Measurements from ENCODE around the gene ADGRL2. TPM values are rescaled to one million over a fixed set of nuclear protein-coding genes. Genes with fewer than 3 reads are reported as not detected.

ADGRL2 gene
- total and polyA plus RNA-seq, 2 experiments from 2014 or later = 38.2 to 90.3 TPM

GRCh38 chr1:81851217-81851616 lies 50.5 kb downstream of the ADGRL2 start:
- Histone ChIP-seq H2AFZ (no peak overlapping the region), H3K9me2 (ENCODE audit: insufficient read depth) (no peaks in the 10 kb centered on the region), H3K36me3 (ENCODE audit: insufficient read depth) (no peaks in the 10 kb centered on the region), H3K4me3 (no peak overlapping the region), H3F3A (replicated peaks; ENCODE audit: low read depth) (no peaks in the 10 kb centered on the region), H3K4me1 (ENCODE audit: insufficient read depth) (peaks cover 38% of the 10 kb centered on the region), H3K79me2 (replicated peaks; ENCODE audit: insufficient read depth) (peaks cover 85% of the 10 kb centered on the region), H3K4me2 (no peak overlapping the region), H3K27ac (ENCODE audit: low read depth) (no peak overlapping the region), H3K27me3 (ENCODE audit: insufficient read depth) (no peaks in the 10 kb centered on the region), H4K20me1 (replicated peaks; ENCODE audit: insufficient read depth) (no peaks in the 10 kb centered on the region)
- H3K36me3 Mint-ChIP-seq (ENCODE audit: low read depth) = no peaks in the 10 kb centered on the region
- TF ChIP-seq, protein P1, sequence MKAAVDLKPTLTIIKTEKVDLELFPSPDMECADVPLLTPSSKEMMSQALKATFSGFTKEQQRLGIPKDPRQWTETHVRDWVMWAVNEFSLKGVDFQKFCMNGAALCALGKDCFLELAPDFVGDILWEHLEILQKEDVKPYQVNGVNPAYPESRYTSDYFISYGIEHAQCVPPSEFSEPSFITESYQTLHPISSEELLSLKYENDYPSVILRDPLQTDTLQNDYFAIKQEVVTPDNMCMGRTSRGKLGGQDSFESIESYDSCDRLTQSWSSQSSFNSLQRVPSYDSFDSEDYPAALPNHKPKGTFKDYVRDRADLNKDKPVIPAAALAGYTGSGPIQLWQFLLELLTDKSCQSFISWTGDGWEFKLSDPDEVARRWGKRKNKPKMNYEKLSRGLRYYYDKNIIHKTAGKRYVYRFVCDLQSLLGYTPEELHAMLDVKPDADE (IDR thresholded peaks at IDR 0.05) = no peak
- TF ChIP-seq EZH2 (IDR thresholded peaks at IDR 0.05; ENCODE audit: low read depth, unreplicated experiment) (no peak), ZNF331 (CRISPR knock-in tag; IDR thresholded peaks at IDR 0.05; ENCODE audit: low read depth) (no peak), CREB1 (CRISPR knock-in tag; IDR thresholded peaks at IDR 0.05; ENCODE audit: low read depth) (no peak), STAT1 (IDR thresholded peaks at IDR 0.05; ENCODE audit: unreplicated experiment) (no peak), NANOG (IDR thresholded peaks at IDR 0.05; ENCODE audit: borderline replicate concordance) (no peak)
- TF ChIP-seq, protein P2, sequence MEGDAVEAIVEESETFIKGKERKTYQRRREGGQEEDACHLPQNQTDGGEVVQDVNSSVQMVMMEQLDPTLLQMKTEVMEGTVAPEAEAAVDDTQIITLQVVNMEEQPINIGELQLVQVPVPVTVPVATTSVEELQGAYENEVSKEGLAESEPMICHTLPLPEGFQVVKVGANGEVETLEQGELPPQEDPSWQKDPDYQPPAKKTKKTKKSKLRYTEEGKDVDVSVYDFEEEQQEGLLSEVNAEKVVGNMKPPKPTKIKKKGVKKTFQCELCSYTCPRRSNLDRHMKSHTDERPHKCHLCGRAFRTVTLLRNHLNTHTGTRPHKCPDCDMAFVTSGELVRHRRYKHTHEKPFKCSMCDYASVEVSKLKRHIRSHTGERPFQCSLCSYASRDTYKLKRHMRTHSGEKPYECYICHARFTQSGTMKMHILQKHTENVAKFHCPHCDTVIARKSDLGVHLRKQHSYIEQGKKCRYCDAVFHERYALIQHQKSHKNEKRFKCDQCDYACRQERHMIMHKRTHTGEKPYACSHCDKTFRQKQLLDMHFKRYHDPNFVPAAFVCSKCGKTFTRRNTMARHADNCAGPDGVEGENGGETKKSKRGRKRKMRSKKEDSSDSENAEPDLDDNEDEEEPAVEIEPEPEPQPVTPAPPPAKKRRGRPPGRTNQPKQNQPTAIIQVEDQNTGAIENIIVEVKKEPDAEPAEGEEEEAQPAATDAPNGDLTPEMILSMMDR (conservative IDR thresholded peaks at IDR 0.05; ENCODE audit: low read depth in 2 of 2) = no peak
- TF ChIP-seq, protein P3, sequence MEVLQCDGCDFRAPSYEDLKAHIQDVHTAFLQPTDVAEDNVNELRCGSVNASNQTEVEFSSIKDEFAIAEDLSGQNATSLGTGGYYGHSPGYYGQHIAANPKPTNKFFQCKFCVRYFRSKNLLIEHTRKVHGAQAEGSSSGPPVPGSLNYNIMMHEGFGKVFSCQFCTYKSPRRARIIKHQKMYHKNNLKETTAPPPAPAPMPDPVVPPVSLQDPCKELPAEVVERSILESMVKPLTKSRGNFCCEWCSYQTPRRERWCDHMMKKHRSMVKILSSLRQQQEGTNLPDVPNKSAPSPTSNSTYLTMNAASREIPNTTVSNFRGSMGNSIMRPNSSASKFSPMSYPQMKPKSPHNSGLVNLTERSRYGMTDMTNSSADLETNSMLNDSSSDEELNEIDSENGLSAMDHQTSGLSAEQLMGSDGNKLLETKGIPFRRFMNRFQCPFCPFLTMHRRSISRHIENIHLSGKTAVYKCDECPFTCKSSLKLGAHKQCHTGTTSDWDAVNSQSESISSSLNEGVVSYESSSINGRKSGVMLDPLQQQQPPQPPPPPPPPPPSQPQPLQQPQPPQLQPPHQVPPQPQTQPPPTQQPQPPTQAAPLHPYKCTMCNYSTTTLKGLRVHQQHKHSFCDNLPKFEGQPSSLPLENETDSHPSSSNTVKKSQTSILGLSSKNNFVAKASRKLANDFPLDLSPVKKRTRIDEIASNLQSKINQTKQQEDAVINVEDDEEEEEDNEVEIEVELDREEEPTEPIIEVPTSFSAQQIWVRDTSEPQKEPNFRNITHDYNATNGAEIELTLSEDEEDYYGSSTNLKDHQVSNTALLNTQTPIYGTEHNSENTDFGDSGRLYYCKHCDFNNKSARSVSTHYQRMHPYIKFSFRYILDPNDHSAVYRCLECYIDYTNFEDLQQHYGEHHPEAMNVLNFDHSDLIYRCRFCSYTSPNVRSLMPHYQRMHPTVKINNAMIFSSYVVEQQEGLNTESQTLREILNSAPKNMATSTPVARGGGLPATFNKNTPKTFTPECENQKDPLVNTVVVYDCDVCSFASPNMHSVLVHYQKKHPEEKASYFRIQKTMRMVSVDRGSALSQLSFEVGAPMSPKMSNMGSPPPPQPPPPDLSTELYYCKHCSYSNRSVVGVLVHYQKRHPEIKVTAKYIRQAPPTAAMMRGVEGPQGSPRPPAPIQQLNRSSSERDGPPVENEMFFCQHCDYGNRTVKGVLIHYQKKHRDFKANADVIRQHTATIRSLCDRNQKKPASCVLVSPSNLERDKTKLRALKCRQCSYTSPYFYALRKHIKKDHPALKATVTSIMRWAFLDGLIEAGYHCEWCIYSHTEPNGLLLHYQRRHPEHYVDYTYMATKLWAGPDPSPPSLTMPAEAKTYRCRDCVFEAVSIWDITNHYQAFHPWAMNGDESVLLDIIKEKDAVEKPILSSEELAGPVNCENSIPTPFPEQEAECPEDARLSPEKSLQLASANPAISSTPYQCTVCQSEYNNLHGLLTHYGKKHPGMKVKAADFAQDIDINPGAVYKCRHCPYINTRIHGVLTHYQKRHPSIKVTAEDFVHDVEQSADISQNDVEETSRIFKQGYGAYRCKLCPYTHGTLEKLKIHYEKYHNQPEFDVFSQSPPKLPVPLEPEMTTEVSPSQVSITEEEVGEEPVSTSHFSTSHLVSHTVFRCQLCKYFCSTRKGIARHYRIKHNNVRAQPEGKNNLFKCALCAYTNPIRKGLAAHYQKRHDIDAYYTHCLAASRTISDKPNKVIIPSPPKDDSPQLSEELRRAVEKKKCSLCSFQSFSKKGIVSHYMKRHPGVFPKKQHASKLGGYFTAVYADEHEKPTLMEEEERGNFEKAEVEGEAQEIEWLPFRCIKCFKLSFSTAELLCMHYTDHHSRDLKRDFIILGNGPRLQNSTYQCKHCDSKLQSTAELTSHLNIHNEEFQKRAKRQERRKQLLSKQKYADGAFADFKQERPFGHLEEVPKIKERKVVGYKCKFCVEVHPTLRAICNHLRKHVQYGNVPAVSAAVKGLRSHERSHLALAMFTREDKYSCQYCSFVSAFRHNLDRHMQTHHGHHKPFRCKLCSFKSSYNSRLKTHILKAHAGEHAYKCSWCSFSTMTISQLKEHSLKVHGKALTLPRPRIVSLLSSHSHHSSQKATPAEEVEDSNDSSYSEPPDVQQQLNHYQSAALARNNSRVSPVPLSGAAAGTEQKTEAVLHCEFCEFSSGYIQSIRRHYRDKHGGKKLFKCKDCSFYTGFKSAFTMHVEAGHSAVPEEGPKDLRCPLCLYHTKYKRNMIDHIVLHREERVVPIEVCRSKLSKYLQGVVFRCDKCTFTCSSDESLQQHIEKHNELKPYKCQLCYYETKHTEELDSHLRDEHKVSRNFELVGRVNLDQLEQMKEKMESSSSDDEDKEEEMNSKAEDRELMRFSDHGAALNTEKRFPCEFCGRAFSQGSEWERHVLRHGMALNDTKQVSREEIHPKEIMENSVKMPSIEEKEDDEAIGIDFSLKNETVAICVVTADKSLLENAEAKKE (CRISPR knock-in tag; IDR thresholded peaks at IDR 0.05) = no peak
- H3K9me3 Mint-ChIP-seq = no peaks in the 10 kb centered on the region
- no peak overlapping the region for H3K4me3 Mint-ChIP-seq
- DNase-seq (ENCODE audit: low spot score) (no peak), ATAC-seq (no peak)
- H3K4me1 Mint-ChIP-seq = peaks cover 54% of the 10 kb centered on the region
- no peak overlapping the region for H3K27ac Mint-ChIP-seq
- H3K27me3 Mint-ChIP-seq (ENCODE audit: insufficient read depth, low read depth, poor library complexity) = no peaks in the 10 kb centered on the region
